Heart left ventricle (tissue), 16 donors: ENCODE measurements around the gene NRAP. TPM values are rescaled to one million over a fixed set of nuclear protein-coding genes. Genes with fewer than 3 reads are reported as not detected.

ENCODE experiments used
- ATAC-seq, 4 donors: fragments of 200-7000 bp; cut with Tn5 transposase; one replicate each; pipeline ENCODE4 v1.9.1; 2020 to 2022; ENCODE audit warnings: moderate library complexity in 4 of 4, mild to moderate bottlenecking in 3 of 4, moderate number of reproducible peaks in 1 of 4
- DNase-seq, 5 donors: peaks; one replicate each; pipeline ENCODE4 v3.0.0-alpha.2; 2020
- H3K27ac ChIP-seq, 12 donors: fragments of 200-600 bp; sonication (generic) in 4 of 12; one replicate each; pipeline versions ENCODE4 v1.5.0 to v1.8.0; 2016 to 2022; ENCODE audit warnings: mild to moderate bottlenecking in 2 of 12
- H3K27me3 ChIP-seq, 9 donors: fragments of 200-600 bp; sonication (generic) in 2 of 9; one replicate each; pipeline versions ENCODE4 v1.5.1 to v1.8.0; 2016 to 2022; ENCODE audit warnings: mild to moderate bottlenecking in 3 of 9
- H3K36me3 ChIP-seq, 9 donors: fragments of 200-600 bp; sonication (generic) in 2 of 9; one replicate each; pipeline versions ENCODE4 v1.5.0 to v1.8.0; 2018 to 2022; ENCODE audit warnings: mild to moderate bottlenecking in 2 of 9
- H3K4me1 ChIP-seq, 12 donors: fragments of 200-600 bp; sonication (generic) in 4 of 12; one replicate each; pipeline versions ENCODE4 v1.5.0 to v1.8.0; 2016 to 2022; ENCODE audit warnings: mild to moderate bottlenecking in 3 of 12
- H3K4me3 ChIP-seq, 12 donors: fragments of 200-600 bp; sonication (generic) in 4 of 12; one replicate each; pipeline versions ENCODE4 v1.5.0 to v1.8.0; 2017 to 2022; ENCODE audit warnings: mild to moderate bottlenecking in 9 of 12, moderate library complexity in 4 of 12
- H3K9me3 ChIP-seq, 12 donors: fragments of 200-600 bp; sonication (generic) in 4 of 12; one replicate each; pipeline versions ENCODE4 v1.5.0 to v1.8.0; 2016 to 2022; ENCODE audit warnings: mild to moderate bottlenecking in 1 of 12
- POLR2A ChIP-seq, 2 donors: fragments of 450-650 bp; IDR thresholded peaks; one replicate each; pipeline ENCODE4 v1.6.1; 2017; ENCODE audit warnings: antibody characterized with exemption in 2 of 2, mild to moderate bottlenecking in 2 of 2, moderate library complexity in 2 of 2
- WGBS, 4 donors: extraction: QIAGEN DNeasy Blood & Tissue Kit in 2 of 4; methylation state at CpG; one replicate each; pipeline versions ENCODE4 v1.1.5 to v1.1.7; 2013 to 2018; 5-methylcytosine and 5-hydroxymethylcytosine counted together
- intact Hi-C, 10 donors: fragments of 100-400 bp; cut with DNase I; formaldehyde crosslinking; loops; one replicate each; pipeline versions ENCODE4 v1.11.1 to v1.14.2; 2022
- polyA plus RNA-seq, 2 donors: library from polyadenylated mRNA; stranded (reverse); fragments of 200-250 nt; gene quantifications; one replicate each; pipeline ENCODE4 v1.2.3, GENCODE V29; 2013
- total RNA-seq, 9 donors: library from RNA; depleted of rRNA in 2 of 9; stranded (reverse); fragments of >200 nt in 2 of 9; fragmentation: NEBNext Ultra II Directional in 3 of 9; extraction: Animal tissue kit (Norgen Biotek cat#: 25700) in 3 of 9; gene quantifications; one replicate each; pipeline versions ENCODE4 v1.1.0 to v1.2.4, GENCODE V29; 2016 to 2023
- TF ChIP-seq, protein P1 (sequence below), 12 donors: fragments of 200-600 bp; sonication (generic) in 4 of 12; IDR thresholded peaks; one replicate each; pipeline versions ENCODE4 v1.5.0 to v1.8.0; 2018 to 2022; ENCODE audit warnings: antibody characterized with exemption in 12 of 12, mild to moderate bottlenecking in 5 of 12
- donor health status: ischemic (EF 13 %, LVEDD 7.1; RV severe dilation, severe dysfunction).
- donor health status: healthy with polysubstance abuse.
- donor health status: DM: no; HTN: yes; CAD: no.
- donor health status: DM: no; HTN: no; CAD: no.
- donor health status: ischemic (EF 25% LVEDD 6.9; RV normal size, moderate dysfunction).
- donor health status: ischemic (EF 25% LVEDD 5.7; RV mildly dilated, moderate dysfunction).
- donor health status: healthy.
- donor health status: DM: yes; HTN: yes; CAD: no.
- donor health status: ischemic (EF 35%, LVEDD 5.7; RV mildly dilated, moderate dysfunction).
- donor health status: nonischemic (EF 11% LVEDD 7.7; RV severe dilation, severe dysfunction).
- donor health status: DM: yes; HTN: yes; CAD: no.
- donor health status: PGD.
- donor health status: ischemic (EF 29% LVEDD 5.4; RV normal size, mild dysfunction).
- donor health status: nonischemic (EF 23%, LVEDD 6.1; RV moderate dilation, normal function).

NRAP gene
- total and polyA plus RNA-seq, 11 donors: 278 to 2,789 (median 1,125) TPM

DNA sequence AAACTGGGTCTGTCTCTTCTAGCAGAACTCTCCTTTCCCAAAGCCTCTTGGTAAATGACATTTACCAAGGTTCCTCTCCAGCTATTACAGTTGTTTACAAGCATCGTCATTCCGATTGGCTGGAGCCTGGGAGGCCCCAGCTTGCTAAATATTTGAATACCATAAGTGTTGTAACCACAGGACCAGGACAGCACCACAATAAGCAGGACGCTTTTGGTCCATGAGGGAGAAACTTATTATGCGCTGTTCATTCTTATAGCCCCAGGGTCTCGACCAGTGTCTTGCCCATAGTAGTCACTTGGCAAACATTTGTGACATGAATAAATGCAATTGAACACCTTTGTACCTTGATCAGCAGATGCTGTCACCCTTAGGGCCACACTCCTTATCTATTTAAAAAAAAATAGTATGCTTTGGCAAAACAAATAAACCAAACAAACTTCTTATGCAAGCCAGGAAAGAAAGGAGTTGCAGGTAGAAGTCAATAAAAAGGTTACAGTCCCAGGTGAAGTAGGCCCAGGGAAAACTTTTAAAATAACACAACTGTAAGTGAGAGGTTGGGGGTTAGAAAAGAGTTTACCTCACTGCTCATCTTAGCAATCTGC, 32.8 kb downstream of the NRAP start:
- WGBS, 4 donors: 92 to 99% (median 92%) methylated on average over 5 of the region's 5 CpGs
- Histone ChIP-seq H3K9me3 (no peaks in the 10 kb centered on the region), H3K4me3 (no peak overlapping the region), H3K27me3 (peaks cover 0 to 2% (median 0%) of the 10 kb centered on the region in 9 donors), H3K36me3 (peaks cover 0 to 85% (median 16%) of the 10 kb centered on the region in 9 donors), H3K4me1 (peaks cover 0 to 73% (median 20%) of the 10 kb centered on the region in 12 donors), H3K27ac (peak overlapping the region in 7 of 12 donors; percentile 2 to 92 (median 12))
- DNase-seq (no peak), ATAC-seq (no peak)
- intact Hi-C loops: no loop called here
- TF ChIP-seq, protein P1, sequence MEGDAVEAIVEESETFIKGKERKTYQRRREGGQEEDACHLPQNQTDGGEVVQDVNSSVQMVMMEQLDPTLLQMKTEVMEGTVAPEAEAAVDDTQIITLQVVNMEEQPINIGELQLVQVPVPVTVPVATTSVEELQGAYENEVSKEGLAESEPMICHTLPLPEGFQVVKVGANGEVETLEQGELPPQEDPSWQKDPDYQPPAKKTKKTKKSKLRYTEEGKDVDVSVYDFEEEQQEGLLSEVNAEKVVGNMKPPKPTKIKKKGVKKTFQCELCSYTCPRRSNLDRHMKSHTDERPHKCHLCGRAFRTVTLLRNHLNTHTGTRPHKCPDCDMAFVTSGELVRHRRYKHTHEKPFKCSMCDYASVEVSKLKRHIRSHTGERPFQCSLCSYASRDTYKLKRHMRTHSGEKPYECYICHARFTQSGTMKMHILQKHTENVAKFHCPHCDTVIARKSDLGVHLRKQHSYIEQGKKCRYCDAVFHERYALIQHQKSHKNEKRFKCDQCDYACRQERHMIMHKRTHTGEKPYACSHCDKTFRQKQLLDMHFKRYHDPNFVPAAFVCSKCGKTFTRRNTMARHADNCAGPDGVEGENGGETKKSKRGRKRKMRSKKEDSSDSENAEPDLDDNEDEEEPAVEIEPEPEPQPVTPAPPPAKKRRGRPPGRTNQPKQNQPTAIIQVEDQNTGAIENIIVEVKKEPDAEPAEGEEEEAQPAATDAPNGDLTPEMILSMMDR (IDR thresholded peaks at IDR 0.05): no peak
- TF ChIP-seq POLR2A (IDR thresholded peaks at IDR 0.05): no peak

DNA sequence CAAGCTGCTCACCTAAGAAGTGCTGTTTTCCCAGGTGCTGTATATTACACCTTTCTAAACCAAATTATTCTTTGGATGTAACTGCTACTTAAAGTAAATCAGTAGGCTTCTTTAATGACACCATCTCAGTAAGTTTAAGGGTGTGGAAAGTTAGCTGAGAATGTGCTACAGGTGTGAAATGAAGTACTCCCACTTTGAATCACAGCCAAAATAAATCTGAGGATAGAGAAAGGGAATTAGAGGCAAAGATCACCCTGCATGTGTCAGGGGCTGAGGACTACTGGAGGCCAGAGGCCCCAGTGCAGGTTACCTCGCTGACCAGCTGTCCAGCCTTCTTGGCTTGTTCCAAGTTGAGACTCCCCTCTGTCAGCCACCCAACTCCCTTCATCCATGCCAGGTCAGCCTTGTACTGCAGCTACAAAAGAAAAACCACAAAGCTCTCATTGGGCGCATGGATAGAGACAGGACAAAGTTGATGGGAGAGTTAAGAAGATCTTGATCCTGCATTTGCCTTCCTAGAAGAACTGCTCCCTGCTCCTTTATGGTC, 35.2 kb downstream of the NRAP start:
- H3K27me3 ChIP-seq: no peaks in the 10 kb centered on the region
- intact Hi-C loops: no loop called here
- no peak overlapping the region for H3K4me3 ChIP-seq
- no peak for TF ChIP-seq POLR2A (IDR thresholded peaks at IDR 0.05)
- TF ChIP-seq, protein P1 (IDR thresholded peaks at IDR 0.05): no peak
- H3K9me3 ChIP-seq: no peaks in the 10 kb centered on the region
- 76 to 89% (median 81%) methylated on average over 2 of the region's 2 CpGs for WGBS, 4 donors
- H3K27ac ChIP-seq: peak overlapping the region; percentile 59 to 92 (median 83)
- peaks cover 0 to 86% (median 22%) of the 10 kb centered on the region in 9 donors for H3K36me3 ChIP-seq
- no peak for DNase-seq
- peaks cover 0 to 74% (median 20%) of the 10 kb centered on the region in 12 donors for H3K4me1 ChIP-seq
- peak in 1 of 4 donors; percentile 8 for ATAC-seq

DNA sequence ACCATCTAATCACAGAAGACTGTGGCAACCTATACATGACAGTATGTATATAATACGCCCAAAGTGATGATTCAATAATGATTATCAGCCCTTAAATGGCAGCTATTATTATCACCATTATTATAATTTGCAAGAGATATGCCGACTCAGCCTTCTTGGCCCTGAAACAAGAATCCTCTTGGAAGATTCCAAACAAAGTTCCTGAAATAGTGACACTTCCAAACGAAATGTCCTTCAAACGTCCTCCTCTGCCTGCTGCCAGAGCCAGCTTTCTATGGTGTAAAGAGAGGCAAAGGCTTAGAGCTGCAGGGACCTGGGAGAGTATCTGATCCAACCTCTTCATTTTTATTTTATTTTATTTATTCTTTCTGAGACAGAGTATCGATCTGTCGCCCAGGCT, 36.0 kb downstream of the NRAP start:
- Histone ChIP-seq H3K9me3 (no peaks in the 10 kb centered on the region), H3K4me3 (no peak overlapping the region), H3K4me1 (peaks cover 0 to 74% (median 19%) of the 10 kb centered on the region in 12 donors), H3K27me3 (no peaks in the 10 kb centered on the region), H3K36me3 (peaks cover 0 to 85% (median 22%) of the 10 kb centered on the region in 9 donors), H3K27ac (peak overlapping the region; percentile 59 to 93 (median 84))
- intact Hi-C loops: no loop called here
- peak in 1 of 5 donors; percentile 33 for DNase-seq
- 30 to 37% (median 34%) methylated on average over 6 of the region's 6 CpGs for WGBS, 4 donors
- no peak for TF ChIP-seq POLR2A (IDR thresholded peaks at IDR 0.05)
- TF ChIP-seq, protein P1 (IDR thresholded peaks at IDR 0.05): no peak
- ATAC-seq: peak; percentile 50 to 75 (median 58)

DNA sequence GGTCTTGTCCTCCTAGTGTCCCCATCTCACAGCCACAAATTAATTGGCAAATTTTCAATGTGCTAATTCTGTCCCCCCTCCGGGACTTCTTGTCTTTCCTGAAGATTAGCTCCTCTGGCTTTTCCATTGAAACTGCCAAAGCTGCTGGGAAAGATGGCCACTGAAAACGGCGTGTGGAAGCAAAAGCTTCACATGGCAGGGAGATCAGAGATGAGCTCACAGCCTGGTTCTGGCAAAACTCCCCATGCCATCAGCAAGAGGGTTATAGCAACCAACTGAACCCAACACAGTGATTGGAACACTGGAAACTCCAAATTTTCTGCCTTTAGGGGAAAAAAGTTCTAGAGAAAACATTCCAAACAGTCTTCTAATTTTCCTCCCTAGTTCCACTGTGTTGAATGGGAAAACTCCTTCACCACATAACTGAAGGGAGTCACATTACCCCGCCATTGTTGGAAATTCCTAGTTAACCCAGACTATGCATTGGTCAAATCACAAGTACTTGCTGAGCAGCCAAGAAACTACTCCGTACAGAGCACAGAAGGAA, 37.0 kb downstream of the NRAP start:
- intact Hi-C loops: no loop called here
- no peaks in the 10 kb centered on the region for H3K27me3 ChIP-seq
- WGBS, 4 donors: 16 to 19% (median 17%) methylated on average over 5 of the region's 5 CpGs
- TF ChIP-seq POLR2A (IDR thresholded peaks at IDR 0.05): no peak
- TF ChIP-seq, protein P1 (IDR thresholded peaks at IDR 0.05): no peak
- DNase-seq (peak in 4 of 5 donors; percentile 38 to 77 (median 49)), ATAC-seq (peak; percentile 18 to 66 (median 55))
- peak overlapping the region; percentile 44 to 93 (median 84) for H3K27ac ChIP-seq
- peaks cover 0 to 67% (median 15%) of the 10 kb centered on the region in 12 donors for H3K4me1 ChIP-seq
- H3K4me3 ChIP-seq: no peak overlapping the region
- no peaks in the 10 kb centered on the region for H3K9me3 ChIP-seq
- peaks cover 0 to 84% (median 21%) of the 10 kb centered on the region in 9 donors for H3K36me3 ChIP-seq
